Transverse colon (tissue), 4 donors: ENCODE data around the gene KCP. TPM values are rescaled to one million over a fixed set of nuclear protein-coding genes. Genes with fewer than 3 reads are reported as not detected.

ENCODE experiments used
- DNase-seq: peaks from one replicate; pipeline ENCODE4 v3.0.0-alpha.2; 2019
- H3K27ac ChIP-seq, 4 donors: fragments of 200-600 bp; sonication (generic); 2 replicates each; pipeline ENCODE4 v1.5.1; 2016 to 2018; ENCODE audit warnings: inconsistent platforms in 4 of 4
- H3K27me3 ChIP-seq: fragments of 200-600 bp; sonication (generic); 2 replicates; pipeline ENCODE4 v1.5.1; 2017; ENCODE audit warnings: inconsistent platforms
- H3K36me3 ChIP-seq, 4 donors: fragments of 200-600 bp; sonication (generic); 2 replicates each; pipeline ENCODE4 v1.5.1; 2017 to 2019; ENCODE audit warnings: inconsistent platforms in 4 of 4
- H3K4me1 ChIP-seq, 4 donors: fragments of 200-600 bp; sonication (generic); 2 replicates each; pipeline ENCODE4 v1.5.1; 2017 to 2020; ENCODE audit warnings: inconsistent platforms in 4 of 4
- H3K4me3 ChIP-seq, 4 donors: fragments of 200-600 bp; sonication (generic); 1 replicate in 1 of 4; 2 replicates in 3 of 4; pipeline versions ENCODE4 v1.5.1 to v1.6.1; 2017 to 2019; ENCODE audit warnings: inconsistent platforms in 4 of 4
- H3K9me3 ChIP-seq, 2 donors: fragments of 200-600 bp; sonication (generic); 2 replicates each; pipeline ENCODE4 v1.5.1; 2017 to 2019; ENCODE audit warnings: inconsistent platforms in 2 of 2
- CTCF ChIP-seq, 5 experiments: fragments of 200-600 bp in 3 of 5; fragments of 450-650 bp in 2 of 5; sonication (generic) in 3 of 5; IDR thresholded peaks; 1 replicate in 2 of 5; 2 replicates in 3 of 5; pipeline ENCODE4 v1.5.1; 2016 to 2017; ENCODE audit warnings: antibody characterized with exemption in 5 of 5, inconsistent platforms in 3 of 5, mild to moderate bottlenecking in 2 of 5, moderate library complexity in 1 of 5
- EP300 ChIP-seq: sonication (generic); formaldehyde crosslinking; IDR thresholded peaks from one replicate; pipeline ENCODE4 v1.6.1; 2017; ENCODE audit warnings: antibody characterized with exemption, low read depth
- POLR2A ChIP-seq: fragments of 450-650 bp; IDR thresholded peaks from one replicate; pipeline ENCODE4 v1.6.1; 2016; ENCODE audit warnings: antibody characterized with exemption, mild to moderate bottlenecking, moderate library complexity
- POLR2AphosphoS5 ChIP-seq, 3 donors: sonication (generic); formaldehyde crosslinking; IDR thresholded peaks; one replicate each; pipeline ENCODE4 v1.6.1; 2016; ENCODE audit warnings: antibody characterized with exemption in 3 of 3
- WGBS, 2 donors: methylation state at CpG; one replicate each; pipeline ENCODE4 v1.1.5; 2018; ENCODE audit warnings: low coverage in 1 of 2; 5-methylcytosine and 5-hydroxymethylcytosine counted together
- in situ Hi-C, 4 donors: fragments of 200-750 bp; cut with MboI; loops; one replicate each; pipeline versions ENCODE4 v1.15.0 to v1.15.1; 2017; ENCODE audit warnings: low sequenced_read_pairs in 3 of 4, low pct_ligation_motif_present in 1 of 4, low pct_unique_long_range_greater_than_20kb in 1 of 4
- intact Hi-C: fragments of 100-400 bp; cut with DNase I; formaldehyde crosslinking; loops from one replicate; pipeline ENCODE4 v1.15.1; 2023; ENCODE audit warnings: low total_unique reads
- total RNA-seq, 4 donors: library from RNA; depleted of rRNA; stranded (reverse); fragments of >200 nt; gene quantifications; one replicate each; pipeline ENCODE4 v1.1.0, GENCODE V29; 2016

The KCP gene
- total RNA-seq, 4 donors from 2014 or later, result 0.32 to 0.75 (median 0.68) TPM; not detected in 1

- no peaks in the 10 kb centered on the region for H3K4me1 ChIP-seq
- H3K9me3 ChIP-seq, result no peaks in the 10 kb centered on the region
- TF ChIP-seq POLR2AphosphoS5 (IDR thresholded peaks at IDR 0.05), result no peak
- TF ChIP-seq EP300, result no peak
- H3K4me3 ChIP-seq, result no peak overlapping the region
- H3K27ac ChIP-seq, result no peak overlapping the region
- intact Hi-C loops, result no loop called here
- in situ Hi-C loops, result loop anchor here in 1 of 4 donors (25.0 kb wide), 2 partner anchors 92 to 133 kb away; partner anchors contain the start of gene ATP6V1F
- H3K36me3 ChIP-seq, result peaks cover 0 to 41% (median 12%) of the 10 kb centered on the region in 4 donors
- no peaks in the 10 kb centered on the region for H3K27me3 ChIP-seq
- no peak for DNase-seq
- WGBS, 2 donors, result 82 to 83% methylated on average over 1 to 2 of the region's 2 CpGs
Measured at GRCh38 chr7:128954150-128954549, 43.6 kb upstream of the KCP start.

- H3K4me3 ChIP-seq, result no peak overlapping the region
- TF ChIP-seq EP300, result no peak
- TF ChIP-seq CTCF (IDR thresholded peaks at IDR 0.05), result no peak
- H3K27ac ChIP-seq, result no peak overlapping the region
- DNase-seq, result no peak
- peaks cover 0 to 29% (median 9%) of the 10 kb centered on the region in 4 donors for H3K36me3 ChIP-seq
- no peaks in the 10 kb centered on the region for H3K9me3 ChIP-seq
- 85% methylated on average over 5 of the region's 5 CpGs; no CpG with 5 or more reads in 1 of the 2 donors for WGBS, 2 donors
- H3K27me3 ChIP-seq, result no peaks in the 10 kb centered on the region
- intact Hi-C loops (no loop called here), in situ Hi-C loops (loop anchor here in 1 of 4 donors (25.0 kb wide), 2 partner anchors 89 to 136 kb away; partner anchors contain the start of gene ATP6V1F)
- H3K4me1 ChIP-seq, result no peaks in the 10 kb centered on the region
Measured at GRCh38 chr7:128951296-128951695, 40.8 kb upstream of the KCP start.

GRCh38 chr7:128948976-128949760 lies 38.7 kb upstream of the KCP start:
- H3K4me3 ChIP-seq, result no peak overlapping the region
- no peak overlapping the region for H3K27ac ChIP-seq
- H3K9me3 ChIP-seq, result no peaks in the 10 kb centered on the region
- H3K4me1 ChIP-seq, result no peaks in the 10 kb centered on the region
- WGBS, 2 donors, result 88% methylated on average over 4 of the region's 4 CpGs; no CpG with 5 or more reads in 1 of the 2 donors
- DNase-seq, result no peak
- no peaks in the 10 kb centered on the region for H3K27me3 ChIP-seq
- in situ Hi-C loops, result no loop called here
- no peak for TF ChIP-seq POLR2AphosphoS5 (IDR thresholded peaks at IDR 0.05)
- TF ChIP-seq CTCF (IDR thresholded peaks at IDR 0.05), result no peak
- no peak for TF ChIP-seq EP300
- TF ChIP-seq POLR2A, result no peak
- intact Hi-C loops, result no loop called here
- peaks cover 0 to 8% (median 3%) of the 10 kb centered on the region in 4 donors for H3K36me3 ChIP-seq

GRCh38 chr7:128948312-128948973 lies 37.9 kb upstream of the KCP start:
- peaks cover 0 to under 1% (median 0%) of the 10 kb centered on the region in 4 donors for H3K36me3 ChIP-seq
- no peak for DNase-seq
- H3K4me3 ChIP-seq, result no peak overlapping the region
- no peaks in the 10 kb centered on the region for H3K27me3 ChIP-seq
- no peaks in the 10 kb centered on the region for H3K9me3 ChIP-seq
- TF ChIP-seq EP300 (no peak), POLR2A (no peak), POLR2AphosphoS5 (IDR thresholded peaks at IDR 0.05) (no peak), CTCF (IDR thresholded peaks at IDR 0.05) (no peak)
- 88% methylated on average over 11 of the region's 12 CpGs; no CpG with 5 or more reads in 1 of the 2 donors for WGBS, 2 donors
- no peak overlapping the region for H3K27ac ChIP-seq
- intact Hi-C loops, result no loop called here
- in situ Hi-C loops, result no loop called here
- H3K4me1 ChIP-seq, result no peaks in the 10 kb centered on the region
